ENCODE data around the gene CHADL. TPM values are rescaled to one million over a fixed set of nuclear protein-coding genes. Genes with fewer than 3 reads are reported as not detected.

The CHADL gene
- total and polyA plus RNA-seq, 12 donors, result 0.15 to 21.9 (median 3.4) TPM

- Histone ChIP-seq H3K9me3 (replicated peaks in 1 of 3) (no peaks in the 10 kb centered on the region), H3K27ac (no peak overlapping the region), H3K27me3 (no peaks in the 10 kb centered on the region), H3K4me1 (replicated peaks in 1 of 2) (no peaks in the 10 kb centered on the region), H3K36me3 (replicated peaks in 1 of 2) (peaks cover 0 to 86% of the 10 kb centered on the region in 2 donors), H3K4me3 (no peak overlapping the region)
- 88 to 96% (median 94%) methylated on average over 5 to 11 of the region's 11 CpGs for WGBS, 4 donors
- TF ChIP-seq CTCF (IDR thresholded peaks at IDR 0.05), result no peak
- TF ChIP-seq POLR2A (IDR thresholded peaks at IDR 0.05), result no peak
- intact Hi-C loops (cut with DNase I), result no loop called here
- DNase-seq, result no peak
These were observed 17.0 kb upstream of the CHADL start for GRCh38 chr22:41257696-41258095.

GRCh38 chr22:41256254-41257253 lies 15.8 kb upstream of the CHADL start:
- WGBS, 4 donors, result 77 to 82% (median 78%) methylated on average over 10 to 20 of the region's 20 CpGs
- no peak for TF ChIP-seq CTCF (IDR thresholded peaks at IDR 0.05)
- TF ChIP-seq POLR2A (IDR thresholded peaks at IDR 0.05), result no peak
- Histone ChIP-seq H3K9me3 (replicated peaks in 1 of 3) (no peaks in the 10 kb centered on the region), H3K4me1 (replicated peaks in 1 of 2) (no peaks in the 10 kb centered on the region), H3K36me3 (replicated peaks in 1 of 2) (peaks cover 0 to 88% of the 10 kb centered on the region in 2 donors), H3K4me3 (no peak overlapping the region), H3K27me3 (no peaks in the 10 kb centered on the region), H3K27ac (peak overlapping the region in 1 of 5 donors; percentile 26)
- peak in 1 of 7 donors; percentile 40 for DNase-seq
- intact Hi-C loops (cut with DNase I), result no loop called here

GRCh38 chr22:41254230-41254629 lies 13.5 kb upstream of the CHADL start:
- no peak overlapping the region for H3K27ac ChIP-seq
- no peak overlapping the region for H3K4me3 ChIP-seq
- peaks cover 0 to 88% of the 10 kb centered on the region in 2 donors for H3K36me3 ChIP-seq (replicated peaks in 1 of 2)
- intact Hi-C loops (cut with DNase I), result no loop called here
- TF ChIP-seq CTCF (IDR thresholded peaks at IDR 0.05) (no peak), POLR2A (IDR thresholded peaks at IDR 0.05) (no peak)
- H3K9me3 ChIP-seq (replicated peaks in 1 of 3), result no peaks in the 10 kb centered on the region
- 88 to 94% (median 92%) methylated on average over 7 of the region's 7 CpGs for WGBS, 4 donors
- no peaks in the 10 kb centered on the region for H3K27me3 ChIP-seq
- peaks cover 0 to 3% of the 10 kb centered on the region in 2 donors for H3K4me1 ChIP-seq (replicated peaks in 1 of 2)
- DNase-seq, result no peak

- 93 to 96% (median 94%) methylated on average over 8 of the region's 8 CpGs for WGBS, 4 donors
- Histone ChIP-seq H3K36me3 (replicated peaks in 1 of 2) (peaks cover 0 to 88% of the 10 kb centered on the region in 2 donors), H3K27ac (no peak overlapping the region), H3K9me3 (replicated peaks in 1 of 3) (no peaks in the 10 kb centered on the region), H3K27me3 (no peaks in the 10 kb centered on the region), H3K4me3 (no peak overlapping the region), H3K4me1 (replicated peaks in 1 of 2) (peaks cover 0 to 12% of the 10 kb centered on the region in 2 donors)
- intact Hi-C loops (cut with DNase I), result no loop called here
- TF ChIP-seq CTCF (IDR thresholded peaks at IDR 0.05) (no peak), POLR2A (IDR thresholded peaks at IDR 0.05) (no peak)
- no peak for DNase-seq
These were observed 11.6 kb upstream of the CHADL start for GRCh38 chr22:41252365-41252764.

All from adrenal gland (tissue), 12 donors.